HG03354 (cell line): Measurements from ENCODE around the gene DCN.
A peak's percentile ranks its signal among the peaks of the same experiment; 100 is the strongest.

Experiments
- ATAC-seq: cut with Tn5 transposase; IDR thresholded peaks from one replicate; pipeline ENCODE4 v1.9.1; 2021; ENCODE audit warnings: mild to moderate bottlenecking; ENCODE audit not compliant: unreplicated experiment, poor library complexity, severe bottlenecking

DCN gene

GRCh38 chr12:91106283-91106682 lies 76.3 kb downstream of the DCN start:
- no peak for ATAC-seq

GRCh38 chr12:91105807-91106206 lies 76.8 kb downstream of the DCN start:
- ATAC-seq: no peak

- ATAC-seq: peak; percentile 56
Measured at GRCh38 chr12:91104812-91105466, 77.7 kb downstream of the DCN start.

GRCh38 chr12:91103624-91104023 lies 79.0 kb downstream of the DCN start:
- no peak for ATAC-seq

GRCh38 chr12:91103101-91103500 lies 79.5 kb downstream of the DCN start:
- ATAC-seq: no peak

DNA sequence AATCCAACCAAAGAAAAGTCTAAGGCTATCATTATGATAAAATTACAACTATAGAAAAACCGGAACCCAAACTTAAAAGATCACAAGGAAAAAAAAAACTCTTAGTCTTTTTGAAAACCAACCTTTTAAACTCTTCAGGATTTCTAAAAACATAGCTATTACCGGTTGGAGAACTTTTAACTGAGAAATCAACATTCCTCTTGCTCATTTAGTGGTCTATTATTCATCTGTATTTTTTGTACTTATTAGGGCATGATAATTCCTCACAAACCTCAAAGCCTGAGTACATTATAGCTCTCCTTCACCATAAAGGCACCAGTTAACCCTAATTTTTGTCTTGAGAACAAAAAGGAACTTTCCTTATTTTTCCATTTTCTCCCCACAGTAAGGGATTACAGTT lies 81.7 kb downstream of the DCN start:
- ATAC-seq: no peak

GRCh38 chr12:91099836-91100235 lies 82.8 kb downstream of the DCN start:
- ATAC-seq: no peak

- ATAC-seq: no peak
Measured at GRCh38 chr12:91099341-91099740, 83.3 kb downstream of the DCN start.

DNA sequence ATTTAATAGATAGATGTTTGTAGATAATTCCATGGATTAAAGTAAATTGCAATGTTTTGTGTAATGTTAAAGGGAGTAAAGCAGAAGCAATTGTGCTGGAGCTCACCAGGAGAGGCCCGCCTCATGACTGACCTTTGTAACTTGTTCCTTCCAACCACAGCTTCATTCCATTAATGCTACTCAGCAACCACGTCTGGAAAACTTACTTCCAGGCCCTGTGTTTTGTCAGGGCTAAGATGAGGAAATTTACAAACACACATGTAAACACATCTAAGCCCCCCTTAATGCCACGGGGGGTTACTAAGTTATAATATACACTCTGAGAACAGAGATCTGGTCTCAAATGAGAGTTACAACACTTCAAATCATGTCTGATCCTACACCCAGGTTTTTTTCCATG lies 83.7 kb downstream of the DCN start:
- no peak for ATAC-seq

DNA sequence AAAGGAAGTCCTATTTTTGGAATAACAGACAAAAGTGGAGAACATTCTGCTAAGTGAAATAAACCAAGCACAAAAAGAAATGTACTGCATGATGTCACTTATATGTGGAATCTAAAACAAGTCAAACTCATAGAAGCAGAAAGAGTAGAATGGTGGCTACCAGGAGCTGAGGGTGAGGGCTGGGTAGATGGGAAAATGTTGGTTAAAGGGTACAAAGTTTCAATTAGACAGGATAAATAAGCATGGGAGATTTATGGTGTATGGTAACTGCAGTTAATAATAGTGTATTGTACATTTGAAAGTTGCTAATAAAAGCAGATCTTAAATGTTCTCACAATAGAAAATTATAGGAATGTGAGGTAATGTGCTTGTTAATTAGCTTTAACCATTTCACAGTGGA lies 84.2 kb downstream of the DCN start:
- ATAC-seq: no peak

- no peak for ATAC-seq
Measured at GRCh38 chr12:91094957-91095356, 87.7 kb downstream of the DCN start.

- no peak for ATAC-seq
Measured at GRCh38 chr12:91094032-91094662, 88.5 kb downstream of the DCN start.

DNA sequence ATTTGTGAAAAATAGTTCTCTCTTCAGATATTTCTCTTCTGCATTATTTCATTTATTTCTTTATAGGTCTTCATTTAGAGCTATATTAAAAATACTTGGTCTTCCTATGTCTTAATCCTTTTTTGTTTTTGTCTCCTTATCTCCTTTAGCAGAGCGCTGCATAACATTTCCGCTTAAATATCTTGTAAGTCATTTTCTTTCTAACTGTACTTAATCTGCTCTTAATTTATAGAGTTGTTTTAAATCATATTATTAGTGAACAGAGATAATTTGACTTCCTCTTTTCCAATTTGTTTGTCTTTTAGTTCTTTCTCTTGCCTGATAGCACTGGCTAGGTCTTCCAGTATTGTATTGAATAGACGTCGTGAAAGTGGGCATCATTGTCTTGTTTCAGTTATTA lies 89.3 kb downstream of the DCN start:
- no peak for ATAC-seq

- no peak for ATAC-seq
Measured at GRCh38 chr12:91091916-91092715, 90.5 kb downstream of the DCN start.
